ENCODE data around the gene LUC7L2.
"Not testable (repeated sequence)": the region's sequence is repeated elsewhere in the genome, so short reads cannot be mapped to it uniquely, and the experiment has no call there.

LUC7L2 gene

GRCh38 chr7:139357729-139358506 lies 1.8 kb upstream of the LUC7L2 start:
- not testable (repeated sequence) for DNase-seq

- peak; percentile 10 for DNase-seq
Observed at GRCh38 chr7:139358541-139359365, 941 bp upstream of the LUC7L2 start.

GRCh38 chr7:139360210-139360947 lies 685 bp downstream of the LUC7L2 start:
- DNase-seq: peak; percentile 56

- no peak for DNase-seq
Observed at GRCh38 chr7:139360948-139361307, 1.2 kb downstream of the LUC7L2 start.

- no peak for DNase-seq
Observed at GRCh38 chr7:139361523-139361922, 1.8 kb downstream of the LUC7L2 start.

GRCh38 chr7:139362302-139362701 lies 2.6 kb downstream of the LUC7L2 start:
- DNase-seq: no peak

- no peak for DNase-seq
Observed at GRCh38 chr7:139362981-139363380, 3.3 kb downstream of the LUC7L2 start.

GRCh38 chr7:139365336-139365735 lies 5.6 kb downstream of the LUC7L2 start:
- no peak for DNase-seq

- no peak for DNase-seq
Observed at GRCh38 chr7:139366400-139366799, 6.7 kb downstream of the LUC7L2 start.

- DNase-seq: no peak
Observed at GRCh38 chr7:139367438-139368155, 7.9 kb downstream of the LUC7L2 start.

- DNase-seq: no peak
Observed at GRCh38 chr7:139370301-139370942, 10.7 kb downstream of the LUC7L2 start.

- DNase-seq: no peak
Observed at GRCh38 chr7:139370943-139371313, 11.2 kb downstream of the LUC7L2 start.

- no peak for DNase-seq
Observed at GRCh38 chr7:139374246-139374645, 14.6 kb downstream of the LUC7L2 start.

GRCh38 chr7:139382439-139382838 lies 22.7 kb downstream of the LUC7L2 start:
- DNase-seq: no peak

- DNase-seq: no peak
Observed at GRCh38 chr7:139384611-139385010, 24.9 kb downstream of the LUC7L2 start.

GRCh38 chr7:139387594-139387993 lies 27.9 kb downstream of the LUC7L2 start:
- no peak for DNase-seq

GRCh38 chr7:139389091-139389490 lies 29.4 kb downstream of the LUC7L2 start:
- DNase-seq: no peak

- no peak for DNase-seq
Observed at GRCh38 chr7:139389774-139390173, 30.1 kb downstream of the LUC7L2 start.

- DNase-seq: no peak
Observed at GRCh38 chr7:139393621-139394211, 34.0 kb downstream of the LUC7L2 start.

- no peak for DNase-seq
Observed at GRCh38 chr7:139394540-139394939, 34.8 kb downstream of the LUC7L2 start.

- no peak for DNase-seq
Observed at GRCh38 chr7:139396323-139396951, 36.7 kb downstream of the LUC7L2 start.

Measured in SIG-M5 (cell line).